PC-9 (cell line): Measurements from ENCODE around the gene TTK. TPM values are rescaled to one million over a fixed set of nuclear protein-coding genes. Genes with fewer than 3 reads are reported as not detected.

Experiments used
- BruUV-seq: library from RNA; stranded (reverse); fragments of 400-500 nt; replicated peaks from 2 replicates; lab custom pipeline; 2021; lab: Mats Ljungman, UMichigan
- CTCF ChIA-PET: fragments of 300-600 bp; sonication (Branson Sonifier 250); formaldehyde crosslinking; loops from one replicate; lab custom pipeline; 2022; ENCODE audit warnings: antibody characterized with exemption; lab: Charles Lee
- POLR2A ChIA-PET: fragments of 300-600 bp; sonication (Branson Sonifier 250); formaldehyde crosslinking; loops from one replicate; lab custom pipeline; 2022; ENCODE audit warnings: antibody characterized with exemption; ENCODE audit not compliant: unreplicated experiment; lab: Charles Lee
- DNase-seq, 2 experiments: peaks; one replicate each; pipeline versions ENCODE4 v3.0.0 to v3.0.0-alpha.2; 2015 to 2022; ENCODE audit warnings: mixed read lengths in 1 of 2
- H2AFZ ChIP-seq: fragments of 200-600 bp; sonication (generic); 2 replicates; pipeline ENCODE4 v1.8.1; 2017; ENCODE audit warnings: antibody characterized with exemption
- H3F3A ChIP-seq: fragments of 200-600 bp; sonication (generic); 2 replicates; pipeline ENCODE4 v1.8.1; 2017; ENCODE audit warnings: antibody characterized with exemption, mild to moderate bottlenecking, low read depth; ENCODE audit not compliant: insufficient read depth
- H3K27ac ChIP-seq: fragments of 200-600 bp; sonication (generic); 2 replicates; pipeline ENCODE4 v1.6.1; 2016; ENCODE audit warnings: mixed run types
- H3K27me3 ChIP-seq: fragments of 200-600 bp; sonication (generic); 2 replicates; pipeline ENCODE4 v1.6.1; 2016; ENCODE audit warnings: low read depth, mixed run types; ENCODE audit not compliant: insufficient read depth
- H3K36me3 ChIP-seq: fragments of 200-600 bp; sonication (generic); 2 replicates; pipeline ENCODE4 v1.6.1; 2016; ENCODE audit warnings: low read depth, mixed run types
- H3K4me1 ChIP-seq: fragments of 200-600 bp; sonication (generic); replicated peaks from 2 replicates; pipeline ENCODE4 v1.6.1; 2016; ENCODE audit warnings: mixed run types; ENCODE audit not compliant: insufficient read depth
- H3K4me2 ChIP-seq: fragments of 200-600 bp; sonication (generic); 2 replicates; pipeline ENCODE4 v1.6.1; 2017; ENCODE audit warnings: mixed run types
- H3K4me3 ChIP-seq: fragments of 200-600 bp; sonication (generic); 2 replicates; pipeline ENCODE4 v1.6.1; 2016; ENCODE audit warnings: mixed run types
- H3K79me2 ChIP-seq: fragments of 200-600 bp; sonication (generic); 2 replicates; pipeline ENCODE4 v1.6.1; 2017; ENCODE audit warnings: low read depth, mixed run types
- H3K9me2 ChIP-seq: fragments of 200-600 bp; sonication (generic); 2 replicates; pipeline ENCODE4 v1.8.1; 2017; ENCODE audit warnings: mild to moderate bottlenecking; ENCODE audit not compliant: insufficient read depth
- H3K9me3 ChIP-seq: fragments of 200-600 bp; sonication (generic); 2 replicates; pipeline ENCODE4 v1.8.1; 2016; ENCODE audit warnings: low read depth; ENCODE audit not compliant: insufficient read depth
- H4K20me1 ChIP-seq: fragments of 200-600 bp; sonication (generic); 2 replicates; pipeline ENCODE4 v1.8.1; 2017; ENCODE audit not compliant: insufficient read depth
- EZH2 ChIP-seq: fragments of 200-600 bp; sonication (generic); IDR thresholded peaks from 2 replicates; pipeline ENCODE4 v1.8.0; 2017; ENCODE audit warnings: antibody characterized with exemption, low read depth
- intact Hi-C: fragments of 100-400 bp; cut with micrococcal nuclease; formaldehyde crosslinking; loops from one replicate; pipeline ENCODE4 v1.10.0; 2022; ENCODE audit not compliant: unreplicated experiment
- total RNA-seq: library from RNA; stranded (reverse); gene quantifications from 2 replicates; pipeline ENCODE4 v1.2.3, GENCODE V29; 2021
- TF ChIP-seq, protein P1 (sequence below): fragments of 200-600 bp; sonication (generic); conservative IDR thresholded peaks from 2 replicates; pipeline ENCODE4 v1.6.1; 2017; ENCODE audit warnings: mixed run types, antibody characterized with exemption, mild to moderate bottlenecking, moderate library complexity

The TTK gene
- total RNA-seq, 1 experiment from 2014 or later, result 40.3 TPM

DNA sequence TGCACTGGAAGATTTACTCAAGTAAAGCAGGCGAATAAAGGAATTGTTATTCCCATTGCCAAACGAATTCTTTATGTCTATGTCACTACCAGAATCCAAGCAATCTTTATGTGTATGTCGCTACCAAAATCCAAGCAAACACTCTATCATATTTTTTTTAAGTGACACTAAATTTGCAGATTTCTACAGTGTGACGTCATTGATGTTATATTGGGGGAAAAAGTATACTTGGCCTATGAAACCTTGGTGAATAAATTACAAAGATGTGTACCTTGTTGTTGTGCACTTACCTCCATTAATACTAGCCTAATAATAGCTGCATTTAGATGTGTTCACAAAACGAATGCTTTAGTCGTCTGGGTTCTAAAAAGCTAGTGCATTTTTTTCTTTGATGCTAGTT is 957 bp downstream of the TTK start:
- no peaks in the 10 kb centered on the region for H3K9me2 ChIP-seq
- peaks cover 10% of the 10 kb centered on the region; the same call in 1 of the 2 replicates for H3F3A ChIP-seq
- TF ChIP-seq EZH2, result no peak
- TF ChIP-seq, protein P1, sequence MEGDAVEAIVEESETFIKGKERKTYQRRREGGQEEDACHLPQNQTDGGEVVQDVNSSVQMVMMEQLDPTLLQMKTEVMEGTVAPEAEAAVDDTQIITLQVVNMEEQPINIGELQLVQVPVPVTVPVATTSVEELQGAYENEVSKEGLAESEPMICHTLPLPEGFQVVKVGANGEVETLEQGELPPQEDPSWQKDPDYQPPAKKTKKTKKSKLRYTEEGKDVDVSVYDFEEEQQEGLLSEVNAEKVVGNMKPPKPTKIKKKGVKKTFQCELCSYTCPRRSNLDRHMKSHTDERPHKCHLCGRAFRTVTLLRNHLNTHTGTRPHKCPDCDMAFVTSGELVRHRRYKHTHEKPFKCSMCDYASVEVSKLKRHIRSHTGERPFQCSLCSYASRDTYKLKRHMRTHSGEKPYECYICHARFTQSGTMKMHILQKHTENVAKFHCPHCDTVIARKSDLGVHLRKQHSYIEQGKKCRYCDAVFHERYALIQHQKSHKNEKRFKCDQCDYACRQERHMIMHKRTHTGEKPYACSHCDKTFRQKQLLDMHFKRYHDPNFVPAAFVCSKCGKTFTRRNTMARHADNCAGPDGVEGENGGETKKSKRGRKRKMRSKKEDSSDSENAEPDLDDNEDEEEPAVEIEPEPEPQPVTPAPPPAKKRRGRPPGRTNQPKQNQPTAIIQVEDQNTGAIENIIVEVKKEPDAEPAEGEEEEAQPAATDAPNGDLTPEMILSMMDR, result no peak
- no peaks in the 10 kb centered on the region for H4K20me1 ChIP-seq
- DNase-seq, result no peak
- BruUV-seq, result no TSS peak
- H3K36me3 ChIP-seq, result no peaks in the 10 kb centered on the region; the same call in 1 of the 2 replicates
- no peaks in the 10 kb centered on the region for H3K27me3 ChIP-seq
- CTCF ChIA-PET, result no interaction called here
- peak overlapping the region; percentile 78 for H2AFZ ChIP-seq
- no peaks in the 10 kb centered on the region for H3K9me3 ChIP-seq
- intact Hi-C loops, result loop anchor here (5.0 kb wide), 1 partner anchor 37 kb away; no protein-coding TSS in a partner anchor
- H3K4me3 ChIP-seq, result peak overlapping the region; percentile 82
- H3K4me1 ChIP-seq, result peaks cover 22% of the 10 kb centered on the region
- peaks cover 20% of the 10 kb centered on the region for H3K79me2 ChIP-seq
- H3K27ac ChIP-seq, result no peak overlapping the region
- POLR2A ChIA-PET, result no interaction called here
- H3K4me2 ChIP-seq, result peak overlapping the region; percentile 95

DNA sequence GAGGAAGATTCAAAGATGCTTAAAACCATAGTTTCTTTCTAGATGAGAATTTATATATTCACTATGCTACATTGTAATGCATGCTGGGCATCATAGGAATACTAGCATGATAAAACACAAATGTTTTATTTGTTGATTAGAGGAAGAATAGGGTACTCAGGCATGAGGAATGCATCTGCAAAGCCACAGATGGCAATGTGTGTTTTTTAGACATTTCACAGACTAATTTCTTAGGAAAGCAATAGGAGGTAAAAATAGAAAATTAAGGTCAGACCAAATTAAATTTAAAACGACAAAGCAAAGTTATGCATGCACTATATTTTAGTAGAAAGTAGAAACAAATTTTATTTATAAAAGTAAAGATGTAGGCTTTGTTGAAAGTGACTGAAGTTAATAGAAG is 2.1 kb downstream of the TTK start:
- no peak overlapping the region for H3K4me3 ChIP-seq
- CTCF ChIA-PET, result no interaction called here
- peaks cover 20% of the 10 kb centered on the region for H3K79me2 ChIP-seq
- H3K27me3 ChIP-seq, result no peaks in the 10 kb centered on the region
- DNase-seq, result no peak
- intact Hi-C loops, result loop anchor here (5.0 kb wide), 1 partner anchor 36 kb away; no protein-coding TSS in a partner anchor
- H4K20me1 ChIP-seq, result no peaks in the 10 kb centered on the region
- no peaks in the 10 kb centered on the region for H3K9me2 ChIP-seq
- no TSS peak for BruUV-seq
- H3K27ac ChIP-seq, result no peak overlapping the region
- peak overlapping the region; percentile 95 for H3K4me2 ChIP-seq
- no peak overlapping the region for H2AFZ ChIP-seq
- TF ChIP-seq, protein P1, result no peak
- TF ChIP-seq EZH2, result no peak
- H3K36me3 ChIP-seq, result no peaks in the 10 kb centered on the region; the same call in 1 of the 2 replicates
- H3K4me1 ChIP-seq, result peaks cover 22% of the 10 kb centered on the region
- POLR2A ChIA-PET, result no interaction called here
- peaks cover 10% of the 10 kb centered on the region; the same call in 1 of the 2 replicates for H3F3A ChIP-seq
- H3K9me3 ChIP-seq, result no peaks in the 10 kb centered on the region

DNA sequence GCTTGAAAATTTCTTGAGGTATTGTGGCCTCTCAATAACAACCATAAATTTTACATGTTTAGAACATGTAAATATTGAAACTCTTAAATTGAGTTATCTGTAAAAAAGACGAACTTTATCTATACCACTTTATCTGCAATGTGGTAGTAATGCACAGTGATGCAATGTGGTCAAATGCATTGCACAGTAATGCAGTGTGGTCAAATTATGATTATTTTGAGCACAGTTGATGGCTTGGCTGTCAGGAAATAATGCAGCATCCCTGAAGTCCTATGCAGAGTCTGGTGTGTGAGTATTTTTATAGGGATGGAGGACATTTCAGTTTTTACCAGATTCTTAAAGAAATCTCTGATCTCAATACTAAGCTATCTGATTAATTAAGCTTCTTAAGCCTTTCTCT is 5.1 kb downstream of the TTK start:
- no peak for TF ChIP-seq EZH2
- H3K4me1 ChIP-seq, result peaks cover 14% of the 10 kb centered on the region; the same call in 1 of the 2 replicates
- POLR2A ChIA-PET, result no interaction called here
- no peak overlapping the region for H3K27ac ChIP-seq
- no peak overlapping the region for H3K4me2 ChIP-seq
- H3K79me2 ChIP-seq, result peaks cover 20% of the 10 kb centered on the region
- H3F3A ChIP-seq, result no peaks in the 10 kb centered on the region
- no TSS peak for BruUV-seq
- no peaks in the 10 kb centered on the region for H3K9me3 ChIP-seq
- no peak for DNase-seq
- H2AFZ ChIP-seq, result no peak overlapping the region
- intact Hi-C loops, result loop anchor here (5.0 kb wide), 1 partner anchor 33 kb away; no protein-coding TSS in a partner anchor
- H3K36me3 ChIP-seq, result no peaks in the 10 kb centered on the region; the same call in 1 of the 2 replicates
- H3K4me3 ChIP-seq, result no peak overlapping the region
- CTCF ChIA-PET, result no interaction called here
- no peaks in the 10 kb centered on the region for H4K20me1 ChIP-seq
- H3K27me3 ChIP-seq, result no peaks in the 10 kb centered on the region
- no peaks in the 10 kb centered on the region for H3K9me2 ChIP-seq

DNA sequence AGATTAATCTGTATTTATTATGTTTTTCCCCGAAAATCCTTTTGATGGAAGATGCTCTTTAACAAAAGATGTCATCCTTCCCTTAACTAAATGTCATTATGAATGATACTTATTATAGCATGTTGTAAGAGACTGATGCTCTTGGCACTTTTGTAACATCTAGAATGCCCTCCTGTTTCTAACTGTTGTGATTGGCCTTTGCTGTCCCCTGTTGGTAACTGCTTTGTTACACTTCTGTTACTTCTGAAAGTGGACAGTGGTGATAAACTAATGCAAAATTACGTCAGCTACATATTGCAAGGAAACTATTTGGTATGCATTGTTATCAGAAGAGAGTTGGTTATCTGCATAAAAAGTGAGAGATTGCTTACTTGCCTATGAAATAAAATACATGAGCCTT is 5.8 kb downstream of the TTK start:
- Histone ChIP-seq H3K27me3 (no peaks in the 10 kb centered on the region), H3K4me2 (no peak overlapping the region), H3K36me3 (no peaks in the 10 kb centered on the region; the same call in 1 of the 2 replicates), H3K4me1 (peaks cover 10% of the 10 kb centered on the region; the same call in 1 of the 2 replicates), H3K9me3 (no peaks in the 10 kb centered on the region), H3F3A (no peaks in the 10 kb centered on the region), H3K4me3 (no peak overlapping the region), H4K20me1 (no peaks in the 10 kb centered on the region), H3K79me2 (peaks cover 13% of the 10 kb centered on the region), H3K27ac (no peak overlapping the region), H3K9me2 (no peaks in the 10 kb centered on the region), H2AFZ (no peak overlapping the region)
- no peak for DNase-seq
- CTCF ChIA-PET, result no interaction called here
- no TSS peak for BruUV-seq
- intact Hi-C loops, result no loop called here
- POLR2A ChIA-PET, result no interaction called here
- TF ChIP-seq, protein P1, result no peak
- no peak for TF ChIP-seq EZH2
